Gastroesophageal sphincter (tissue), 3 donors: Measurements from ENCODE around the gene CEP170B.

ENCODE experiments used
- CTCF ChIP-seq, 4 experiments: fragments of 200-600 bp in 2 of 4; fragments of 450-650 bp in 2 of 4; sonication (generic) in 1 of 4; IDR thresholded peaks; one replicate each; pipeline ENCODE4 v1.5.1; 2017 to 2019; ENCODE audit warnings: antibody characterized with exemption in 4 of 4, mild to moderate bottlenecking in 2 of 4, moderate library complexity in 2 of 4
- POLR2A ChIP-seq, 2 donors: fragments of 450-650 bp; IDR thresholded peaks; one replicate each; pipeline ENCODE4 v1.6.1; 2017; ENCODE audit warnings: antibody characterized with exemption in 2 of 2, mild to moderate bottlenecking in 2 of 2, moderate library complexity in 1 of 2

GRCh38 chr14:104938436-104938835 lies 73.4 kb downstream of the CEP170B start:
- TF ChIP-seq POLR2A (IDR thresholded peaks at IDR 0.05) (no peak), CTCF (IDR thresholded peaks at IDR 0.05) (no peak)
